ENCODE measurements around the gene DST. TPM values are rescaled to one million over a fixed set of nuclear protein-coding genes. Genes with fewer than 3 reads are reported as not detected.

The DST gene
- polyA plus RNA-seq, 1 of the 3 experiments (the other 2 are of a cell fraction), result 64.3 TPM

DNA sequence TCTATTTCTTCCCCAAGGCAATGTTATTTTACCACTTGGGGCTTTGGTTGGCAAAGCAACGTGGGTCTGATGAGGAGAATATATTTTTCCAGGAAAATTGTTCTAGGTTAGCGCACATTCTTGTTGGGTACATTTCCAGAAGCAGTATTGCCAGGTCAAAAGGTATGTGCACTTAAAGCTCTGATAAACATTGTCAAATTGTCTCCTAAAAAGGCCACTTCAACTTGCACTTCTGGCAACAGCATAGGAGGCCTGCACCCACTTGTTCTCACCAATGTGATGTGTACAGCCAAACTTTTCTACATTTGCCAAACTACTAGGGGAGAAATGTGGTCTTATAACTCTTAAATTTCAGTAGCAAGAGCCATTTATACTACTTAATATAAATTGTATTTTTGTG lies 197.8 kb downstream of the DST start (continued):
- TF ChIP-seq, protein P1, sequence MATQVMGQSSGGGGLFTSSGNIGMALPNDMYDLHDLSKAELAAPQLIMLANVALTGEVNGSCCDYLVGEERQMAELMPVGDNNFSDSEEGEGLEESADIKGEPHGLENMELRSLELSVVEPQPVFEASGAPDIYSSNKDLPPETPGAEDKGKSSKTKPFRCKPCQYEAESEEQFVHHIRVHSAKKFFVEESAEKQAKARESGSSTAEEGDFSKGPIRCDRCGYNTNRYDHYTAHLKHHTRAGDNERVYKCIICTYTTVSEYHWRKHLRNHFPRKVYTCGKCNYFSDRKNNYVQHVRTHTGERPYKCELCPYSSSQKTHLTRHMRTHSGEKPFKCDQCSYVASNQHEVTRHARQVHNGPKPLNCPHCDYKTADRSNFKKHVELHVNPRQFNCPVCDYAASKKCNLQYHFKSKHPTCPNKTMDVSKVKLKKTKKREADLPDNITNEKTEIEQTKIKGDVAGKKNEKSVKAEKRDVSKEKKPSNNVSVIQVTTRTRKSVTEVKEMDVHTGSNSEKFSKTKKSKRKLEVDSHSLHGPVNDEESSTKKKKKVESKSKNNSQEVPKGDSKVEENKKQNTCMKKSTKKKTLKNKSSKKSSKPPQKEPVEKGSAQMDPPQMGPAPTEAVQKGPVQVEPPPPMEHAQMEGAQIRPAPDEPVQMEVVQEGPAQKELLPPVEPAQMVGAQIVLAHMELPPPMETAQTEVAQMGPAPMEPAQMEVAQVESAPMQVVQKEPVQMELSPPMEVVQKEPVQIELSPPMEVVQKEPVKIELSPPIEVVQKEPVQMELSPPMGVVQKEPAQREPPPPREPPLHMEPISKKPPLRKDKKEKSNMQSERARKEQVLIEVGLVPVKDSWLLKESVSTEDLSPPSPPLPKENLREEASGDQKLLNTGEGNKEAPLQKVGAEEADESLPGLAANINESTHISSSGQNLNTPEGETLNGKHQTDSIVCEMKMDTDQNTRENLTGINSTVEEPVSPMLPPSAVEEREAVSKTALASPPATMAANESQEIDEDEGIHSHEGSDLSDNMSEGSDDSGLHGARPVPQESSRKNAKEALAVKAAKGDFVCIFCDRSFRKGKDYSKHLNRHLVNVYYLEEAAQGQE (IDR thresholded peaks at IDR 0.05; ENCODE audit: low read depth, low read length), result no peak
- no peak for TF ChIP-seq POLR2AphosphoS5 (IDR thresholded peaks at IDR 0.05; ENCODE audit: low read depth, low read length)

DNA sequence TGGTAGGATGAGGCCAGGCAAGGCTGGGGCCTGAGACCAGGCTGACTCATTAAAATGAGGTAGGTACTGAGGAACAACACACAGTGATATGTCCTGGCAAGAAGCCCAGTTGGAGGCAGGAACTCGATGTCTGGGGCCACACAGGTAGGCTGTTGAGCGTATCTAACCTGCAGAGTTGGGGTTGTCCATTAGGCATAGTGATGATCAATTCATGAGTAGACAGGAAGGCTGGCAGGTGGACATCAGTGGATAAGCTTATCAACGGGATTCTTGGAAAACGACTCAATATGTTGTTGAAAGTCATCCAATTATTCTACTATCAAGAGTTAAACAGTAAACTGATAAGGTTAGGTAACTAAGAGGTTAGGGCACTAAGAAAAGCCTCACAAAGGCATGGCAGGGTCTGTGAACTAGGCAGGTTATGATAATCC lies 202.1 kb downstream of the DST start:
- Histone ChIP-seq H3K27me3 (ENCODE audit: insufficient read depth) (no peaks in the 10 kb centered on the region), H3K9me3 (no peaks in the 10 kb centered on the region), H2AFZ (ENCODE audit: low read depth) (no peak overlapping the region), H3K9me2 (no peaks in the 10 kb centered on the region), H3K9ac (no peak overlapping the region), H3K4me1 (ENCODE audit: control insufficient read depth in 1 of 2, insufficient read depth in 2 of 2, low read depth in 1 of 2, low read length in 1 of 2) (no peaks in the 10 kb centered on the region), H3K4me2 (no peak overlapping the region), H3F3A (replicated peaks; ENCODE audit: insufficient read depth) (no peaks in the 10 kb centered on the region), H3K27ac (ENCODE audit: low read depth in 2 of 2, low read length in 1 of 2) (no peak overlapping the region), H3K79me2 (ENCODE audit: insufficient read depth) (no peaks in the 10 kb centered on the region), H3K4me3 (ENCODE audit: low read depth in 2 of 2, low read length in 1 of 2) (no peak overlapping the region), H4K20me1 (ENCODE audit: insufficient read depth) (no peaks in the 10 kb centered on the region), H3K36me3 (replicated peaks in 1 of 2; ENCODE audit: control insufficient read depth in 1 of 2, insufficient read depth in 2 of 2, low read length in 1 of 2) (no peaks in the 10 kb centered on the region)
- WGBS (ENCODE audit: low lambda C conversion rate), result 83% methylated on average over 4 of the region's 4 CpGs
- no peak for DNase-seq
- POLR2A ChIA-PET, result no interaction called here
- CTCF ChIA-PET, result interaction anchor here (0.6 kb wide), 1 partner anchor 9 kb away, joined by 3 read pairs; no protein-coding TSS in a partner anchor
- TF ChIP-seq, protein P2, sequence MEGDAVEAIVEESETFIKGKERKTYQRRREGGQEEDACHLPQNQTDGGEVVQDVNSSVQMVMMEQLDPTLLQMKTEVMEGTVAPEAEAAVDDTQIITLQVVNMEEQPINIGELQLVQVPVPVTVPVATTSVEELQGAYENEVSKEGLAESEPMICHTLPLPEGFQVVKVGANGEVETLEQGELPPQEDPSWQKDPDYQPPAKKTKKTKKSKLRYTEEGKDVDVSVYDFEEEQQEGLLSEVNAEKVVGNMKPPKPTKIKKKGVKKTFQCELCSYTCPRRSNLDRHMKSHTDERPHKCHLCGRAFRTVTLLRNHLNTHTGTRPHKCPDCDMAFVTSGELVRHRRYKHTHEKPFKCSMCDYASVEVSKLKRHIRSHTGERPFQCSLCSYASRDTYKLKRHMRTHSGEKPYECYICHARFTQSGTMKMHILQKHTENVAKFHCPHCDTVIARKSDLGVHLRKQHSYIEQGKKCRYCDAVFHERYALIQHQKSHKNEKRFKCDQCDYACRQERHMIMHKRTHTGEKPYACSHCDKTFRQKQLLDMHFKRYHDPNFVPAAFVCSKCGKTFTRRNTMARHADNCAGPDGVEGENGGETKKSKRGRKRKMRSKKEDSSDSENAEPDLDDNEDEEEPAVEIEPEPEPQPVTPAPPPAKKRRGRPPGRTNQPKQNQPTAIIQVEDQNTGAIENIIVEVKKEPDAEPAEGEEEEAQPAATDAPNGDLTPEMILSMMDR (IDR thresholded peaks at IDR 0.05), result no peak
- TF ChIP-seq EZH2phosphoT487 (IDR thresholded peaks at IDR 0.05; ENCODE audit: borderline replicate concordance, low read depth), result no peak
- no peak for TF ChIP-seq MEF2A (IDR thresholded peaks at IDR 0.05; ENCODE audit: borderline replicate concordance, low read depth)
- no peak for TF ChIP-seq RXRA (IDR thresholded peaks at IDR 0.05; ENCODE audit: borderline replicate concordance, low read depth)
- no peak for TF ChIP-seq EP300 (IDR thresholded peaks at IDR 0.05; ENCODE audit: borderline replicate concordance in 1 of 2, low read depth in 1 of 2, low read length in 1 of 2)
- no peak for TF ChIP-seq RFX5 (IDR thresholded peaks at IDR 0.05; ENCODE audit: low read length)
- no peak for TF ChIP-seq FOXJ3 (CRISPR knock-in tag; IDR thresholded peaks at IDR 0.05)
- no peak for TF ChIP-seq TCF12 (IDR thresholded peaks at IDR 0.05)
- TF ChIP-seq TEAD4 (IDR thresholded peaks at IDR 0.05; ENCODE audit: borderline replicate concordance, insufficient read depth), result no peak
- TF ChIP-seq, protein P3, sequence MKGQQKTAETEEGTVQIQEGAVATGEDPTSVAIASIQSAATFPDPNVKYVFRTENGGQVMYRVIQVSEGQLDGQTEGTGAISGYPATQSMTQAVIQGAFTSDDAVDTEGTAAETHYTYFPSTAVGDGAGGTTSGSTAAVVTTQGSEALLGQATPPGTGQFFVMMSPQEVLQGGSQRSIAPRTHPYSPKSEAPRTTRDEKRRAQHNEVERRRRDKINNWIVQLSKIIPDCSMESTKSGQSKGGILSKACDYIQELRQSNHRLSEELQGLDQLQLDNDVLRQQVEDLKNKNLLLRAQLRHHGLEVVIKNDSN (IDR thresholded peaks at IDR 0.05; ENCODE audit: borderline replicate concordance, low read depth), result no peak
- TF ChIP-seq CHD2 (IDR thresholded peaks at IDR 0.05; ENCODE audit: low read length, partially characterized antibody), result no peak
- no peak for TF ChIP-seq NRF1 (IDR thresholded peaks at IDR 0.05; ENCODE audit: low read depth, low read length)
- TF ChIP-seq POLR2AphosphoS5 (IDR thresholded peaks at IDR 0.05; ENCODE audit: low read depth, low read length), result no peak
- no peak for TF ChIP-seq RCOR1 (IDR thresholded peaks at IDR 0.05; ENCODE audit: low read length)
- no peak for TF ChIP-seq SIN3A (IDR thresholded peaks at IDR 0.05; ENCODE audit: borderline replicate concordance, low read depth, low read length)
- TF ChIP-seq, protein P4, sequence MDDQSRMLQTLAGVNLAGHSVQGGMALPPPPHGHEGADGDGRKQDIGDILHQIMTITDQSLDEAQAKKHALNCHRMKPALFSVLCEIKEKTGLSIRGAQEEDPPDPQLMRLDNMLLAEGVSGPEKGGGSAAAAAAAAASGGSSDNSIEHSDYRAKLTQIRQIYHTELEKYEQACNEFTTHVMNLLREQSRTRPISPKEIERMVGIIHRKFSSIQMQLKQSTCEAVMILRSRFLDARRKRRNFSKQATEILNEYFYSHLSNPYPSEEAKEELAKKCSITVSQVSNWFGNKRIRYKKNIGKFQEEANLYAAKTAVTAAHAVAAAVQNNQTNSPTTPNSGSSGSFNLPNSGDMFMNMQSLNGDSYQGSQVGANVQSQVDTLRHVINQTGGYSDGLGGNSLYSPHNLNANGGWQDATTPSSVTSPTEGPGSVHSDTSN (IDR thresholded peaks at IDR 0.05), result no peak
- TF ChIP-seq FOSL2 (IDR thresholded peaks at IDR 0.05; ENCODE audit: borderline replicate concordance, low read depth), result no peak
- TF ChIP-seq, protein P5, sequence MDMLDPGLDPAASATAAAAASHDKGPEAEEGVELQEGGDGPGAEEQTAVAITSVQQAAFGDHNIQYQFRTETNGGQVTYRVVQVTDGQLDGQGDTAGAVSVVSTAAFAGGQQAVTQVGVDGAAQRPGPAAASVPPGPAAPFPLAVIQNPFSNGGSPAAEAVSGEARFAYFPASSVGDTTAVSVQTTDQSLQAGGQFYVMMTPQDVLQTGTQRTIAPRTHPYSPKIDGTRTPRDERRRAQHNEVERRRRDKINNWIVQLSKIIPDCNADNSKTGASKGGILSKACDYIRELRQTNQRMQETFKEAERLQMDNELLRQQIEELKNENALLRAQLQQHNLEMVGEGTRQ (IDR thresholded peaks at IDR 0.05; ENCODE audit: borderline replicate concordance, low read depth, low read length), result no peak
- no peak for TF ChIP-seq FOXM1 (IDR thresholded peaks at IDR 0.05; ENCODE audit: low read depth)
- TF ChIP-seq SMC3 (IDR thresholded peaks at IDR 0.05; ENCODE audit: low read depth, low read length), result no peak

Measured in SK-N-SH (cell line).